GM11168 (cell line): ENCODE measurements around the gene CCNG1.
"Not testable (repeated sequence)": the region's sequence is repeated elsewhere in the genome, so short reads cannot be mapped to it uniquely, and the experiment has no call there.

Experiments used
- in situ Hi-C: fragments of 300-500 bp; cut with MboI; formaldehyde crosslinking; loops from one replicate; pipeline ENCODE4 v1.12.0; 2022; ENCODE audit warnings: low sequenced_read_pairs; ENCODE audit not compliant: unreplicated experiment

Gene CCNG1

GRCh38 chr5:163439092-163439425 is 1.7 kb downstream of the CCNG1 start:
- in situ Hi-C loops = no loop called here

GRCh38 chr5:163440954-163441353 is 3.6 kb downstream of the CCNG1 start:
- in situ Hi-C loops = no loop called here

GRCh38 chr5:163444526-163444925 is 7.1 kb downstream of the CCNG1 start:
- in situ Hi-C loops = no loop called here

DNA sequence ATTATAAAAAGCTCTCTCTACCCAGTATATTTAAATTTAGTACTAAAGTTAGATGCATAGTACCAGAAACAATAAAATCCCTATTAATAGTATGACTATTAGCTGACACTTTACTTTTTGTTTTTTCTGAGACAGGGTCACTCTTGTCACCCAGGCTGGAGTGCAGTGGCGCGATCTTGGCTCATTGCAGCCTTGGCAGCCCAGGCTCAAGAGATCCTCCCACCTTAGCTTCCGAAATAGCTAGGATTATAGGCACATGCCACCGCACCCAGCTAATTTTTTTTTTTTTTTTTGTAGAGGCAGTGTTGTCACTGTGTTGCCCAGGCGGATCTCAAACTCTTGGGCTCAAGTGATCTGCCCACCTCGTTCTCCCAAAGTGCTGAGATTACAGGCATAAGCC is 8.0 kb downstream of the CCNG1 start:
- in situ Hi-C loops = no loop called here

- in situ Hi-C loops = no loop called here
Measured at GRCh38 chr5:163447191-163447590, 9.8 kb downstream of the CCNG1 start.

DNA sequence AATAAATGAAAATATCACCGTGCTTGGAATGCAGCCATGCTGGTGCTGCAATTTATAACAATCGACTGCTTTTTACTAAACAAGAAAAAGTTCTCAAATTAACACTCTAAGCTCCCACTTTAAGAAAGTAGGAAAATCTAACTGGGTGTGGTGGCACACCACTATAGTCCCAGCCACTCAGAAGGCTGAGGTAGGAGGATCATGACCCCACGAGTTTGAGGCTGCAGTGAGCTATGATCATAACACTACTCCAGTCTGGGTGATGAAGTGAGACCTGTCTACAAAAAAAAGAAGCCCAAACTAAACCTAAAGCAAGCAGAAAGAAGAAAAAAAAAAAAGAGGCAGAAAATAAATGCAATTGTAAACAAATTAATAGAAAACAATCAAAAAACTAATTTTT is 10.5 kb downstream of the CCNG1 start:
- in situ Hi-C loops = no loop called here

GRCh38 chr5:163448491-163448890 is 11.1 kb downstream of the CCNG1 start:
- in situ Hi-C loops = no loop called here

GRCh38 chr5:163451489-163451888 is 14.1 kb downstream of the CCNG1 start:
- in situ Hi-C loops = no loop called here

DNA sequence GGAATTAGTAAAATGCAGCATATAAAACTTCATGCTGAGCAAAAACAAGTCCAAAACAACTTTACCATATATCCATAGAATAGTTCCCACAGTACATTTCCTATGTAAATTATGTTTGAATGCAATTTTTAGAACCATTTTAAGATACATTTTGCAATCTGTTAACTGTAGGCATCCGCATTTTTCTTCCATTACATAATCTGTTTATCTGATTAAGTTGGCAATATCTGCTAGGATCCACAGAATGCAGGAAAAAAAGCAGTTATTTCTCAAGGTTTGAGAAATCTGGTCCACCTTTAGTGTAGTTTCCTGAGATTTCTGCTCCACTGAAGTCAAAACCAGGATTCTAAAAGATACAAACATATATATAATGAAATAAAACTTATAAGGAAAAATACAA is 16.3 kb downstream of the CCNG1 start:
- in situ Hi-C loops = no loop called here

- in situ Hi-C loops = not testable (repeated sequence)
Measured at GRCh38 chr5:163455406-163455805, 18.0 kb downstream of the CCNG1 start.

DNA sequence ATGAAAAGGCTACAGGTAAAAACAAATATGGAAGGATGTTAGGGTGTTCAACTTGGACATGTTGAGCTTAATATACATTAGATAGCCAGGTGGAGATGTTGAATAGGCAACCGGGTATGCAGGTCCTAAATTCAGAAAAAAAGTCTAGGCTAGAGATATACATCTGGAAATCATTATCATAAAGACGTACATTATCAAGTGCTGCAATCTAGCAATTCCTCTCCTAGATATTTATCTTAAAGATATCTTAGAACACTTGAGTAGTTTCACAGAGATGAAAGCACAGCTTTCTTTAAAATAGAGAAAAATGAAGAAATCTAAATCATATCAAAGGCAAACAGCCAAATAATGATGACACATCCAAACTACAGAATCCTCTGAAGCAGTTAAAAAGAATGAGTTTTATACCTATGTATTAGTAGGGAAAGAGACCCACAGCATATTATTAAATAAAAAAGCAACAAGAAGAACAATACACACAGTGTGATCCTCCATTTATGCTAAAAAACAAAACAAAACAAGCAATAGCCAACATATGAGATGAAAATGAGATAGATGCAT is 18.7 kb downstream of the CCNG1 start:
- in situ Hi-C loops = no loop called here

DNA sequence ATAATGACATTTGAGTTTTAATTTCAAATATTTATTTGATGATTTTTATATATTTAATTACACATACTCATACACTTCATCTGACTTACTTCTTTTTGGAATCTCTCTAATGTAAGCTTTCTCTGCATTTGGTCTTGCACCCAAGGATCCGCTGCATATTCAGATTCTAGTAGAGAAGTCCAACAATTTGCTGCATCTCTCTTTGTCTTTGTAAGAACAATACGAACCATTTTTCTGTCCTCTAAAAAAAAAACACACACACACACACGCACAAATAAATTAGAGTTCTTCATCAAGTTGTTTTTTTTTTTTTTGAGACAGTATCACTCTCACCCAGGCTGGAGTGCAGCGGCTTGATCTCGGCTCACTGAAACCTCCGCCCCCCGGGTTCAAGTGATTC is 19.4 kb downstream of the CCNG1 start:
- in situ Hi-C loops = no loop called here

DNA sequence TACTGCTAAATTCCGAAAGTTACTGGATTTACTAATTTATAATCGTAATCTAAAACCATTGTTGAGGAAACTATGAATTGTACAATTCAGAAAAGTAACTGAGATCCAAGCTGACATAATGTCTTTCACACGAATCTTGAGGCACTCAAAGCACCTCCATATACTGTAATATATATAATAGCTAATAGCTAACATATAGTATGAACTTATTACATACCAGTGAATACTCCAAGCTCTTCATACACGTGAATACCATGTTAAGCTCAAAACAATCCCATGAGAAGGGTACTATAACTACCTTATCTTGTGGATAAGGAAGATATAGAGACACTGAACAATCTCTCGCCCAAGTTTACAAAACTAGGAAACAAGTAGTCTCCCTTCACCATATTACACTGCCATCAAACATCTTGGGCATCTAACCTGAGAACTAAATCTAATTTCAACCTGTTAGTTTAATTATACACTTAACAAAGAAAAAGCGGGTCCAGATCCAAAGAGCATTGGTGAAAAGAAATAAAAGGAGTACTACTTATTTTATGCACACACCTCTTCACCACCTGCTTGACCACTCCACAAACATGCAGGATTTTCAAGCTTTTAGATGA is 21.5 kb downstream of the CCNG1 start:
- in situ Hi-C loops = no loop called here

GRCh38 chr5:163459462-163459818 is 22.0 kb downstream of the CCNG1 start:
- in situ Hi-C loops = no loop called here

DNA sequence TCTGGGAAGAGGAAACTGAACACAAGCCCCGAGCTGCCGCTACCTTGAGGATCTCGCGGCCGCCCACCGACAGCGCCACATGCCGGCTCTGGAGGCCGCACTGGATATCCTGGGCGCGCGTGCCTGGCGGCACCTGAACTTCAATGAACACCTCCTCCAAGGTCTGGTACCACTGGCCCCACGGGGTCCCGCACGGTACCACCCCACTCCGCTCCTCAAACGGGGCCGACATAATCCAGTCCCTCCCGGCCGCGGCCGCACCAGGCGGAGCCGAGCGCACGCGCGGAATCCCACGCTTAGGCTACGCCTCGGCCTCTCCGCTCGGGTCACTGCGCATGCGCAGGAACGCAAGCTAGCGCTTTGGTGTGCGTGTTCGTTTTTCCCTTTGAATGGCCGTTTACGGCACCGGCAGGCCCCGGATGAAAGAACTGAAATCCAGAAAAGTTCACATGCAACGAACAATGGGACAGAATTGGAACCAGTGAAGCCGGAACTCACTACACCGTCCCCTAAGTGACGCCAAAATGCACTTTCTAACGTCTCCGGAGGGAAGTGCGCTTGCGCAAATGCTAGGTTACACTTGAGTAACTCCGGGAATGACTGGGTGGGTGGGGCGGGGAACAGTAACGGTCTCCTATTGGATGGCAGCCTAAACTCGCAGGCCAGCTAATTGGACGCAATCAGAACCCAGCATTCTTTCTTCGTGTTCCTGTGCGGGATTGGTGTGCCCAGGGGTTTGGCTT is 22.6 kb downstream of the CCNG1 start, which contains the start of gene NUDCD2:
TSS of gene NUDCD2 (minus strand) at position 284 of the 743 bp plus-strand sequence. CDS start at position 232, 52 bp downstream.
- in situ Hi-C loops = no loop called here

DNA sequence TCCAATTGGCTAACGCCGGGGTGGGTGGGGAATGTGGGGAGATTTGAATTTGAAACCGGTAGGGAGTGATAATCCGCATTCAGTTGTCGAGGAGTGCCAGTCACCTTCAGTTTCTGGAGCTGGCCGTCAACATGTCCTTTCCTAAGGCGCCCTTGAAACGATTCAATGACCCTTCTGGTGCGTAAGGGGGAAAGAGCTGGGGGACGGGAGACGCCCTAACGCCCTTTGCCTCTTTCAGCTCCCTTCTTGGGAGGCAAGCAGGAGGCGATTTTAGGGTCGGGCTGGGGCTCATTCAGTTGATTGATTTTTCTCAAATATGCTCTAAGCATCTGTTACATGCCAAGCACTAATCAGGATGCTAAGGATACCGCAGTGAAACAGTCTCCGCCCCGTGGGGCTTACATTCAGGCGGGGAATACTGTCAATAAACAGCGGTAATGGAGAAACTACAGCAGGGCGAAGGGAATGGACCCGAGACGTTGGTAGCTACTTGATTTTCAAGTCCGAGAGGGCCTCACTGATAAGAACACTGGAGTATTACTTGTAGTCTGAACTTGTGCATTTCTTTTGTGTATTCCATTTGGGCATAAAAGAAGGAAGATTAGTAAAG is 23.3 kb downstream of the CCNG1 start, which contains the start of gene HMMR:
TSS of gene HMMR (plus strand) at position 71 of the 610 bp plus-strand sequence. CDS start at position 132, 61 bp downstream.
- in situ Hi-C loops = no loop called here

- in situ Hi-C loops = no loop called here
Measured at GRCh38 chr5:163463063-163463435, 25.7 kb downstream of the CCNG1 start.

GRCh38 chr5:163467682-163468081 is 30.3 kb downstream of the CCNG1 start:
- in situ Hi-C loops = no loop called here

- in situ Hi-C loops = no loop called here
Measured at GRCh38 chr5:163473635-163474243, 36.3 kb downstream of the CCNG1 start.

DNA sequence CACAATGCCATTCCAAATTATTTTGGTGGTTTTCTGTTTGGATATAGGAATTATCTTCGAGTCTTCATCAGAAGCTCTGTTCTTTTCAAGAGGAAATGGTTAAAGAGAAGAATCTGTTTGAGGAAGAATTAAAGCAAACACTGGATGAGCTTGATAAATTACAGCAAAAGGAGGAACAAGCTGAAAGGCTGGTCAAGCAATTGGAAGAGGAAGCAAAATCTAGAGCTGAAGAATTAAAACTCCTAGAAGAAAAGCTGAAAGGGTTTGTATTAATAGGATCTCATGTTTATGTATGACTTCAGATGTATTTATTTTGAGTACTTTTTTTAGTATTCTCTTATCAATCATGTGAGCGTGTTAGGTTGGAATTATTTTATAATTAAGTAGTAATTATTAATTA is 38.0 kb downstream of the CCNG1 start:
- in situ Hi-C loops = no loop called here
